K562 (cell line): ENCODE data around the gene CCDC127. TPM values are rescaled to one million over a fixed set of nuclear protein-coding genes. Genes with fewer than 3 reads are reported as not detected.

Experiments used
- BACH1 ChIP-seq: fragments of 200-800 bp; sonication (Bioruptor generic); IDR thresholded peaks from 2 replicates; pipeline ENCODE4 v1.6.1; 2016; ENCODE audit warnings: missing genetic modification characterization, missing compliant biosample characterization
- MGA ChIP-seq: fragments of 450-650 bp; IDR thresholded peaks from 2 replicates; pipeline ENCODE4 v1.6.1; 2016; ENCODE audit warnings: mild to moderate bottlenecking, moderate library complexity
- ZNF778 ChIP-seq: fragments of 450-650 bp; formaldehyde crosslinking; IDR thresholded peaks from 2 replicates; pipeline ENCODE4 v1.4.0; 2020; ENCODE audit warnings: mild to moderate bottlenecking, moderate library complexity
- polyA plus RNA-seq, 8 experiments: library from polyadenylated mRNA; depleted of rRNA in 4 of 8; stranded (reverse) in 5 of 8; unstranded in 3 of 8; fragments of >200 nt; fragmentation: Nextera tagmentation in 2 of 8; fragmentation: Illumina TruSeq in 1 of 8; extraction: Ambion mirVana in 2 of 8; extraction: Trizol in 1 of 8; gene quantifications; 2 replicates each; pipeline versions ENCODE4 v1.2.1 to v1.2.3, GENCODE V29; 2011 to 2014; ENCODE audit warnings: inconsistent platforms in 1 of 8, missing spikeins in 1 of 8
- total RNA-seq, 7 experiments: library from RNA; depleted of rRNA in 6 of 7; stranded (reverse); fragments of >200 nt in 6 of 7; fragmentation: Illumina TruSeq in 2 of 7; extraction: Trizol in 2 of 7; gene quantifications; 2 replicates each; pipeline versions ENCODE4 v1.2.1 to v1.2.3, GENCODE V29; 2011 to 2021; ENCODE audit warnings: low replicate concordance in 1 of 7

CCDC127 gene
- total and polyA plus RNA-seq, 9 of the 15 experiments (the other 6 are each of a cell fraction or from before 2014, with no cell fraction given): 2.7 to 4.5 (median 4.1) TPM

GRCh38 chr5:182126-182525, 35.8 kb downstream of the CCDC127 start (continued):
- TF ChIP-seq MGA (no peak), BACH1 (tag) (no peak), ZNF778 (CRISPR knock-in tag) (no peak)
